ENCODE data around the gene DLX2.
"Not testable (repeated sequence)": the region's sequence is repeated elsewhere in the genome, so short reads cannot be mapped to it uniquely, and the experiment has no call there.

DLX2 gene

GRCh38 chr2:172062402-172063004 lies 40.2 kb downstream of the DLX2 start:
- no peak for TF ChIP-seq ARNTL (CRISPR knock-in tag; IDR thresholded peaks at IDR 0.05; ENCODE audit: borderline replicate concordance, low read depth)
- TF ChIP-seq, protein P1, sequence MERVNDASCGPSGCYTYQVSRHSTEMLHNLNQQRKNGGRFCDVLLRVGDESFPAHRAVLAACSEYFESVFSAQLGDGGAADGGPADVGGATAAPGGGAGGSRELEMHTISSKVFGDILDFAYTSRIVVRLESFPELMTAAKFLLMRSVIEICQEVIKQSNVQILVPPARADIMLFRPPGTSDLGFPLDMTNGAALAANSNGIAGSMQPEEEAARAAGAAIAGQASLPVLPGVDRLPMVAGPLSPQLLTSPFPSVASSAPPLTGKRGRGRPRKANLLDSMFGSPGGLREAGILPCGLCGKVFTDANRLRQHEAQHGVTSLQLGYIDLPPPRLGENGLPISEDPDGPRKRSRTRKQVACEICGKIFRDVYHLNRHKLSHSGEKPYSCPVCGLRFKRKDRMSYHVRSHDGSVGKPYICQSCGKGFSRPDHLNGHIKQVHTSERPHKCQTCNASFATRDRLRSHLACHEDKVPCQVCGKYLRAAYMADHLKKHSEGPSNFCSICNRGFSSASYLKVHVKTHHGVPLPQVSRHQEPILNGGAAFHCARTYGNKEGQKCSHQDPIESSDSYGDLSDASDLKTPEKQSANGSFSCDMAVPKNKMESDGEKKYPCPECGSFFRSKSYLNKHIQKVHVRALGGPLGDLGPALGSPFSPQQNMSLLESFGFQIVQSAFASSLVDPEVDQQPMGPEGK (CRISPR knock-in tag; IDR thresholded peaks at IDR 0.05; ENCODE audit: borderline replicate concordance), result no peak
- no peak for TF ChIP-seq ZC3H10 (CRISPR knock-in tag; IDR thresholded peaks at IDR 0.05)
- TF ChIP-seq OSR1 (CRISPR knock-in tag; IDR thresholded peaks at IDR 0.05), result no peak
- no peak for TF ChIP-seq ESRRG (CRISPR knock-in tag; IDR thresholded peaks at IDR 0.05)
- TF ChIP-seq, protein P2, sequence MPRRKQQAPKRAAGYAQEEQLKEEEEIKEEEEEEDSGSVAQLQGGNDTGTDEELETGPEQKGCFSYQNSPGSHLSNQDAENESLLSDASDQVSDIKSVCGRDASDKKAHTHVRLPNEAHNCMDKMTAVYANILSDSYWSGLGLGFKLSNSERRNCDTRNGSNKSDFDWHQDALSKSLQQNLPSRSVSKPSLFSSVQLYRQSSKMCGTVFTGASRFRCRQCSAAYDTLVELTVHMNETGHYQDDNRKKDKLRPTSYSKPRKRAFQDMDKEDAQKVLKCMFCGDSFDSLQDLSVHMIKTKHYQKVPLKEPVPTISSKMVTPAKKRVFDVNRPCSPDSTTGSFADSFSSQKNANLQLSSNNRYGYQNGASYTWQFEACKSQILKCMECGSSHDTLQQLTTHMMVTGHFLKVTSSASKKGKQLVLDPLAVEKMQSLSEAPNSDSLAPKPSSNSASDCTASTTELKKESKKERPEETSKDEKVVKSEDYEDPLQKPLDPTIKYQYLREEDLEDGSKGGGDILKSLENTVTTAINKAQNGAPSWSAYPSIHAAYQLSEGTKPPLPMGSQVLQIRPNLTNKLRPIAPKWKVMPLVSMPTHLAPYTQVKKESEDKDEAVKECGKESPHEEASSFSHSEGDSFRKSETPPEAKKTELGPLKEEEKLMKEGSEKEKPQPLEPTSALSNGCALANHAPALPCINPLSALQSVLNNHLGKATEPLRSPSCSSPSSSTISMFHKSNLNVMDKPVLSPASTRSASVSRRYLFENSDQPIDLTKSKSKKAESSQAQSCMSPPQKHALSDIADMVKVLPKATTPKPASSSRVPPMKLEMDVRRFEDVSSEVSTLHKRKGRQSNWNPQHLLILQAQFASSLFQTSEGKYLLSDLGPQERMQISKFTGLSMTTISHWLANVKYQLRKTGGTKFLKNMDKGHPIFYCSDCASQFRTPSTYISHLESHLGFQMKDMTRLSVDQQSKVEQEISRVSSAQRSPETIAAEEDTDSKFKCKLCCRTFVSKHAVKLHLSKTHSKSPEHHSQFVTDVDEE (CRISPR knock-in tag; IDR thresholded peaks at IDR 0.05), result no peak
- TF ChIP-seq ZFP30 (CRISPR knock-in tag; IDR thresholded peaks at IDR 0.05), result no peak
- TF ChIP-seq CSDC2 (CRISPR knock-in tag; IDR thresholded peaks at IDR 0.05), result no peak
- no peak for ATAC-seq

DNA sequence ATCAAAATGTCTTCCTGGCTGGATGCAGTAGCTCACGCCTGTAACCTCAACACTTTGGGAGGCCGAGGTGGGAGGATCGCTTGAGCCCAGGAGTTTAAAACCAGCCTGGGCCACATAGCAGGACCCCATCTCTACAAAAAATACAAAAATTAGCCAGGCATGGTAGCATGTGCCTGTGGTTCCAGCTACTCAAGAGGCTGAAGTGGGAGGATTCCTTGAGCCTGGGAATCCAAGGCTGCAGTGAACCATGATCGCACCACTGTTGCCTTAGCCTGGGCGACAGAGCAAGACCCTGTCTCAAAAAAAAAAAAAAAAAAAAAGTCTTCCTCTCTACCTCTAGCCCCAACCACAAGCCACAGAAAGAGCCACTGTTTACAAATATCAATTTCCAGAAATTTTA lies 42.6 kb downstream of the DLX2 start:
- ATAC-seq, result not testable (repeated sequence)

- TF ChIP-seq, protein P3, sequence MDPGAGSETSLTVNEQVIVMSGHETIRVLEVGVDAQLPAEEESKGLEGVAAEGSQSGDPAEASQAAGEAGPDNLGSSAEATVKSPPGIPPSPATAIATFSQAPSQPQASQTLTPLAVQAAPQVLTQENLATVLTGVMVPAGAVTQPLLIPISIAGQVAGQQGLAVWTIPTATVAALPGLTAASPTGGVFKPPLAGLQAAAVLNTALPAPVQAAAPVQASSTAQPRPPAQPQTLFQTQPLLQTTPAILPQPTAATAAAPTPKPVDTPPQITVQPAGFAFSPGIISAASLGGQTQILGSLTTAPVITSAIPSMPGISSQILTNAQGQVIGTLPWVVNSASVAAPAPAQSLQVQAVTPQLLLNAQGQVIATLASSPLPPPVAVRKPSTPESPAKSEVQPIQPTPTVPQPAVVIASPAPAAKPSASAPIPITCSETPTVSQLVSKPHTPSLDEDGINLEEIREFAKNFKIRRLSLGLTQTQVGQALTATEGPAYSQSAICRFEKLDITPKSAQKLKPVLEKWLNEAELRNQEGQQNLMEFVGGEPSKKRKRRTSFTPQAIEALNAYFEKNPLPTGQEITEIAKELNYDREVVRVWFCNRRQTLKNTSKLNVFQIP (CRISPR knock-in tag; IDR thresholded peaks at IDR 0.05; ENCODE audit: borderline replicate concordance, low read depth), result no peak
- TF ChIP-seq CSDC2 (CRISPR knock-in tag; IDR thresholded peaks at IDR 0.05) (no peak), ZNF565 (CRISPR knock-in tag; conservative IDR thresholded peaks at IDR 0.05; ENCODE audit: low read depth) (no peak), TOX (CRISPR knock-in tag; IDR thresholded peaks at IDR 0.05; ENCODE audit: borderline replicate concordance) (no peak), ZNF8 (CRISPR knock-in tag; IDR thresholded peaks at IDR 0.05) (no peak), BACH2 (CRISPR knock-in tag; IDR thresholded peaks at IDR 0.05; ENCODE audit: borderline replicate concordance) (no peak), SNAI2 (CRISPR knock-in tag; IDR thresholded peaks at IDR 0.05) (no peak), GLIS3 (CRISPR knock-in tag; IDR thresholded peaks at IDR 0.05) (no peak), ESRRG (CRISPR knock-in tag; IDR thresholded peaks at IDR 0.05) (no peak), ZFP3 (CRISPR knock-in tag; IDR thresholded peaks at IDR 0.05) (no peak), ZC3H10 (CRISPR knock-in tag; IDR thresholded peaks at IDR 0.05) (no peak), PPARA (CRISPR knock-in tag; IDR thresholded peaks at IDR 0.05; ENCODE audit: borderline replicate concordance) (no peak), ISL1 (CRISPR knock-in tag; IDR thresholded peaks at IDR 0.05) (no peak)
- TF ChIP-seq, protein P4, sequence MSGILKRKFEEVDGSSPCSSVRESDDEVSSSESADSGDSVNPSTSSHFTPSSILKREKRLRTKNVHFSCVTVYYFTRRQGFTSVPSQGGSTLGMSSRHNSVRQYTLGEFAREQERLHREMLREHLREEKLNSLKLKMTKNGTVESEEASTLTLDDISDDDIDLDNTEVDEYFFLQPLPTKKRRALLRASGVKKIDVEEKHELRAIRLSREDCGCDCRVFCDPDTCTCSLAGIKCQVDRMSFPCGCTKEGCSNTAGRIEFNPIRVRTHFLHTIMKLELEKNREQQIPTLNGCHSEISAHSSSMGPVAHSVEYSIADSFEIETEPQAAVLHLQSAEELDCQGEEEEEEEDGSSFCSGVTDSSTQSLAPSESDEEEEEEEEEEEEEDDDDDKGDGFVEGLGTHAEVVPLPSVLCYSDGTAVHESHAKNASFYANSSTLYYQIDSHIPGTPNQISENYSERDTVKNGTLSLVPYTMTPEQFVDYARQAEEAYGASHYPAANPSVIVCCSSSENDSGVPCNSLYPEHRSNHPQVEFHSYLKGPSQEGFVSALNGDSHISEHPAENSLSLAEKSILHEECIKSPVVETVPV (CRISPR knock-in tag; IDR thresholded peaks at IDR 0.05), result no peak
- TF ChIP-seq, protein P5, sequence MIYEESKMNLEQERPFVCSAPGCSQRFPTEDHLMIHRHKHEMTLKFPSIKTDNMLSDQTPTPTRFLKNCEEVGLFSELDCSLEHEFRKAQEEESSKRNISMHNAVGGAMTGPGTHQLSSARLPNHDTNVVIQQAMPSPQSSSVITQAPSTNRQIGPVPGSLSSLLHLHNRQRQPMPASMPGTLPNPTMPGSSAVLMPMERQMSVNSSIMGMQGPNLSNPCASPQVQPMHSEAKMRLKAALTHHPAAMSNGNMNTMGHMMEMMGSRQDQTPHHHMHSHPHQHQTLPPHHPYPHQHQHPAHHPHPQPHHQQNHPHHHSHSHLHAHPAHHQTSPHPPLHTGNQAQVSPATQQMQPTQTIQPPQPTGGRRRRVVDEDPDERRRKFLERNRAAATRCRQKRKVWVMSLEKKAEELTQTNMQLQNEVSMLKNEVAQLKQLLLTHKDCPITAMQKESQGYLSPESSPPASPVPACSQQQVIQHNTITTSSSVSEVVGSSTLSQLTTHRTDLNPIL (CRISPR knock-in tag; IDR thresholded peaks at IDR 0.05; ENCODE audit: low read depth), result no peak
- no peak for ATAC-seq
Measured at GRCh38 chr2:172058660-172059059, 44.0 kb downstream of the DLX2 start.

DNA sequence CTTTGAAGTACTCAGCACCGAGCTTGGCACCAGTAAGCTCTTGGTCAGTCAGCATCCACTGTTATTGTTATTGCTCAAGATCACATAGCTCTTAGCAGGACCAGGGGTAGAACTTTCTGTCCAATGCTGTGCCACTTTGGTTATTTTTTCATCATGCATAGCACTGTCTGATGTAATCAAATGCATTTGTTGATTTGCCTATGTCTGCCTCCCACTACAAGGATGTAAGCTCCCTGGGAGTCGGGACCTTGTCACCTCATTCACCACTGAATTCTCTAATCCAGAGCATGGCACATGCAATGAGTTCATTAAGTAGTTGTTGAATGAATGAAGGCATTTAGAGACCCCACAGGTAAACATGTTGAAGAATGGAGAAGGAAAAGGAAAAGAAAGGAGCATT lies 46.4 kb downstream of the DLX2 start:
- TF ChIP-seq RARB (CRISPR knock-in tag; IDR thresholded peaks at IDR 0.05), result no peak
- TF ChIP-seq ZFP3 (CRISPR knock-in tag; IDR thresholded peaks at IDR 0.05), result no peak
- ATAC-seq, result no peak
